Ishikawa (cell line): ENCODE data around the gene FCHSD2.

ENCODE experiments used
- CEBPB ChIP-seq: IDR thresholded peaks from 2 replicates; pipeline ENCODE4 v1.6.1; 2012
- CREB1 ChIP-seq: IDR thresholded peaks from 2 replicates; pipeline ENCODE4 v1.6.1; 2012; ENCODE audit warnings: low read depth
- EGR1 ChIP-seq: IDR thresholded peaks from 2 replicates; pipeline ENCODE4 v1.6.1; 2012
- EP300 ChIP-seq: IDR thresholded peaks from 2 replicates; pipeline ENCODE4 v1.6.1; 2012; ENCODE audit warnings: borderline replicate concordance
- FOXM1 ChIP-seq: IDR thresholded peaks from 2 replicates; pipeline ENCODE4 v1.6.1; 2012; ENCODE audit warnings: low read depth, borderline replicate concordance
- NFIC ChIP-seq: IDR thresholded peaks from 2 replicates; pipeline ENCODE4 v1.6.1; 2012
- RAD21 ChIP-seq: IDR thresholded peaks from 2 replicates; pipeline ENCODE4 v1.6.1; 2012; ENCODE audit warnings: low read depth
- TAF1 ChIP-seq: IDR thresholded peaks from 2 replicates; pipeline ENCODE4 v1.6.1; 2012; ENCODE audit warnings: low read depth, mild to moderate bottlenecking
- TCF12 ChIP-seq: IDR thresholded peaks from 2 replicates; pipeline ENCODE4 v1.6.1; 2012; ENCODE audit warnings: low read depth
- TEAD4 ChIP-seq: IDR thresholded peaks from 2 replicates; pipeline ENCODE4 v1.6.1; 2012
- USF1 ChIP-seq: IDR thresholded peaks from 2 replicates; pipeline ENCODE4 v1.6.1; 2012
- YY1 ChIP-seq: IDR thresholded peaks from 2 replicates; pipeline ENCODE4 v1.6.1; 2012; ENCODE audit warnings: low read depth
- ZBTB7A ChIP-seq: IDR thresholded peaks from 2 replicates; pipeline ENCODE4 v1.6.1; 2012; ENCODE audit warnings: low read depth
- TF ChIP-seq, protein P1 (sequence below): IDR thresholded peaks from 2 replicates; pipeline ENCODE4 v1.6.1; 2012
- TF ChIP-seq, protein P2 (sequence below): IDR thresholded peaks from 2 replicates; pipeline ENCODE4 v1.6.1; 2012; ENCODE audit warnings: low read depth, mild to moderate bottlenecking

FCHSD2 gene

GRCh38 chr11:72813740-72814285, 328.3 kb downstream of the FCHSD2 start:
- TF ChIP-seq EP300 = peak; percentile 60; the same call in 1 of the 2 replicates
- TF ChIP-seq, protein P1, sequence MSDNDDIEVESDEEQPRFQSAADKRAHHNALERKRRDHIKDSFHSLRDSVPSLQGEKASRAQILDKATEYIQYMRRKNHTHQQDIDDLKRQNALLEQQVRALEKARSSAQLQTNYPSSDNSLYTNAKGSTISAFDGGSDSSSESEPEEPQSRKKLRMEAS = peak; percentile 98
- TF ChIP-seq NFIC = 0 out of 2 replicates have a peak, but pooled peaks have one; percentile 26
- no peak for TF ChIP-seq YY1
- TF ChIP-seq ZBTB7A = no peak; the same call in 1 of the 2 replicates
- TF ChIP-seq TAF1 = peak; percentile 64; the same call in 1 of the 2 replicates

DNA sequence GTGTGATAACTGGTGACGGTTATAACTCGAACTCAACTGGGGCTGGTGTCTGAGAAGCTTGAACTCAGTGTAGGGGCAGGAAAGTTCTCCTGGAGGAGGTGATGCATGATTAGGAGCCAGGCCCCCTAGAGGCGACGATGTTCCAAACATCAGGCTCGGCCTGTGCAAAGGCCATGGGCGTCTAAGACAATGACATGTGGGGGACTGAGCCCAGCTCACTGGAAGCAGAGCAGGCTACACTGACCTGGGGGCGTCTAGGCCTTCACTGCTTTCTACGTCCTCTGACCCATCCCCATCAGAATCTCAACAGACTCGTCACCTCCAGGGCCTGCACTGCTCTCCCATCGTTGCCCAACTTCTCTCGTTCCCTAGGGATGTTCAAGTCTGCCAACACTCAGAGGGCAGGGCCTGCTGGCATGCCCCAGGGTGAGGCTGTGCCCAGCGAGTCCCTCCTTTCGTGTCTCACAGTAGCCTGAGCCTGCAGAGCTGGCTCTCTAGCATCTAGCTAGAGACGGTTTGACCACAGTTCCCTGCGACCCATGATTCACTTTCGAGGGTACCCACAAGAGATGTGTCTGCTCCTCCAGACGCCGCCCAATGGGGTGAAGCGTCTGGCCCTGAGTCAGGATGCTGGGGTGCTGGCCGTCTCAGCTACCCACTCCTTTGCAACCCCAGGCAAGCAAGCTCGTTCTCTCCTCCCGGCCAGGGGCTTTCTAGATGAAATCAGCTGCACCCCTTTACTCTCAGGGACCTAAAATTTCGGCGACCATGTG, 329.0 kb downstream of the FCHSD2 start:
- TF ChIP-seq TEAD4 (no peak), RAD21 (peak; percentile 36)

- no peak for TF ChIP-seq ZBTB7A
- TF ChIP-seq EP300 = no peak
- TF ChIP-seq, protein P2, sequence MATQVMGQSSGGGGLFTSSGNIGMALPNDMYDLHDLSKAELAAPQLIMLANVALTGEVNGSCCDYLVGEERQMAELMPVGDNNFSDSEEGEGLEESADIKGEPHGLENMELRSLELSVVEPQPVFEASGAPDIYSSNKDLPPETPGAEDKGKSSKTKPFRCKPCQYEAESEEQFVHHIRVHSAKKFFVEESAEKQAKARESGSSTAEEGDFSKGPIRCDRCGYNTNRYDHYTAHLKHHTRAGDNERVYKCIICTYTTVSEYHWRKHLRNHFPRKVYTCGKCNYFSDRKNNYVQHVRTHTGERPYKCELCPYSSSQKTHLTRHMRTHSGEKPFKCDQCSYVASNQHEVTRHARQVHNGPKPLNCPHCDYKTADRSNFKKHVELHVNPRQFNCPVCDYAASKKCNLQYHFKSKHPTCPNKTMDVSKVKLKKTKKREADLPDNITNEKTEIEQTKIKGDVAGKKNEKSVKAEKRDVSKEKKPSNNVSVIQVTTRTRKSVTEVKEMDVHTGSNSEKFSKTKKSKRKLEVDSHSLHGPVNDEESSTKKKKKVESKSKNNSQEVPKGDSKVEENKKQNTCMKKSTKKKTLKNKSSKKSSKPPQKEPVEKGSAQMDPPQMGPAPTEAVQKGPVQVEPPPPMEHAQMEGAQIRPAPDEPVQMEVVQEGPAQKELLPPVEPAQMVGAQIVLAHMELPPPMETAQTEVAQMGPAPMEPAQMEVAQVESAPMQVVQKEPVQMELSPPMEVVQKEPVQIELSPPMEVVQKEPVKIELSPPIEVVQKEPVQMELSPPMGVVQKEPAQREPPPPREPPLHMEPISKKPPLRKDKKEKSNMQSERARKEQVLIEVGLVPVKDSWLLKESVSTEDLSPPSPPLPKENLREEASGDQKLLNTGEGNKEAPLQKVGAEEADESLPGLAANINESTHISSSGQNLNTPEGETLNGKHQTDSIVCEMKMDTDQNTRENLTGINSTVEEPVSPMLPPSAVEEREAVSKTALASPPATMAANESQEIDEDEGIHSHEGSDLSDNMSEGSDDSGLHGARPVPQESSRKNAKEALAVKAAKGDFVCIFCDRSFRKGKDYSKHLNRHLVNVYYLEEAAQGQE = no peak
- no peak for TF ChIP-seq FOXM1
- TF ChIP-seq CEBPB = no peak
- TF ChIP-seq USF1 = no peak
- no peak for TF ChIP-seq NFIC
- no peak for TF ChIP-seq CREB1
- no peak for TF ChIP-seq YY1
Measured at GRCh38 chr11:72812604-72812966, 329.5 kb downstream of the FCHSD2 start.

GRCh38 chr11:72808331-72808798, 333.8 kb downstream of the FCHSD2 start:
- TF ChIP-seq, protein P1 = no peak
- TF ChIP-seq YY1 (no peak), RAD21 (no peak), TCF12 (no peak), NFIC (no peak), EGR1 (no peak), CEBPB (no peak), TAF1 (no peak), EP300 (no peak), TEAD4 (no peak), ZBTB7A (no peak), FOXM1 (no peak), CREB1 (no peak), USF1 (no peak)
- TF ChIP-seq, protein P2 = no peak

GRCh38 chr11:72807792-72808191, 334.3 kb downstream of the FCHSD2 start:
- TF ChIP-seq TEAD4 (no peak), FOXM1 (no peak), EGR1 (no peak), EP300 (no peak), RAD21 (no peak), USF1 (no peak), TCF12 (no peak)
- TF ChIP-seq, protein P2 = no peak
